ENCODE data around the gene OR2D2.
"Not testable (repeated sequence)": the region's sequence is repeated elsewhere in the genome, so short reads cannot be mapped to it uniquely, and the experiment has no call there.

OR2D2 gene

DNA sequence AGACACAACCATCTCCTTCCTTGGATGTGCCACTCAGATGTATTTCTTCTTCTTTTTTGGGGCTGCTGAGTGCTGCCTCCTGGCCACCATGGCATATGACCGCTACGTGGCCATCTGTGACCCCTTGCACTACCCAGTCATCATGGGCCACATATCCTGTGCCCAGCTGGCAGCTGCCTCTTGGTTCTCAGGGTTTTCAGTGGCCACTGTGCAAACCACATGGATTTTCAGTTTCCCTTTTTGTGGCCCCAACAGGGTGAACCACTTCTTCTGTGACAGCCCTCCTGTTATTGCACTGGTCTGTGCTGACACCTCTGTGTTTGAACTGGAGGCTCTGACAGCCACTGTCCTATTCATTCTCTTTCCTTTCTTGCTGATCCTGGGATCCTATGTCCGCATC, 15.4 kb downstream of the OR2D2 start:
- no peak for DNase-seq

DNA sequence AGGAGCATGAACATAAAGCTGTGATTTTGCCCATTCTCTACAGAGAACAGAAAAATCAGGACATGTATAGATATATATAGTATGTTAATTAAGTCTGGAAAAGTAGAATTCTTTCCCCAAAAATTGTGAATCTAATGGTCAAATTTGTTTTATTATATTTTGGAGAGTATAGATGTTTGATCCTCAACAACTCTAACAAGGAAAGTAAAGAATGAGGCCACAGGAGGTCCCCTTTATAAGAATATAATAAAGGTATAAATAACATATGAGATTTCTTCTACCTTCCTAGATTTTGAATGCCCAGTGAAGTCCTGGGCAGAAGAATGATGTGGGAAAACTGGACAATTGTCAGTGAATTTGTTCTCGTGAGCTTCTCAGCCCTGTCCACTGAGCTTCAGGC, 16.0 kb downstream of the OR2D2 start, which contains the start of gene OR10A4:
Gene OR10A4 (plus strand): TSS at position 301 of the 400 bp plus-strand sequence. CDS start 23 bp downstream, at position 324.
- DNase-seq: no peak

GRCh38 chr11:6875761-6876160, 16.5 kb downstream of the OR2D2 start:
- no peak for DNase-seq

- no peak for DNase-seq
Observed at GRCh38 chr11:6871278-6871677, 21.0 kb downstream of the OR2D2 start.

- no peak for DNase-seq
Observed at GRCh38 chr11:6864438-6864837, 27.9 kb downstream of the OR2D2 start.

- DNase-seq: no peak
Observed at GRCh38 chr11:6862961-6863360, 29.3 kb downstream of the OR2D2 start, which contains the start of gene OR10A2. Gene OR10A2, plus strand, starts transcription at chr11:6863057. Its CDS starts 6,698 bp downstream, at chr11:6869755.

DNA sequence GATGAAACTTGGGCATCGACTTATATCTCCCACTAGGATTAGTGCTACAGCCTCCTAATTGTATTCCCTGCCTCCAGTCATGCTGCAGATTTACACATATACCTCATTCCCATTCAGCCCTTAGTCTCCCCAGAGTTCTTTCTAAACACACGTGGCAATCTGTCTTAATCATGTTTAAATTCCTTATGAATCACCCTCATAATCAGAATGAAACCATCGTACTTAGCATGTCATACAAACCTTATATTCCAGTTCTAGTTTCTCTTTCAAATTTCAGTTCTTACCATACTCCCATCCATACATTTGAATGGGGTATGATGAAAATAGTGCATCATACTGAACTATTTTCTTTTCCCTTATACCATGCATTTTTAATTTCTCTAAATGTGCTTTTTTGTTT, 35.4 kb downstream of the OR2D2 start:
- no peak for DNase-seq

DNA sequence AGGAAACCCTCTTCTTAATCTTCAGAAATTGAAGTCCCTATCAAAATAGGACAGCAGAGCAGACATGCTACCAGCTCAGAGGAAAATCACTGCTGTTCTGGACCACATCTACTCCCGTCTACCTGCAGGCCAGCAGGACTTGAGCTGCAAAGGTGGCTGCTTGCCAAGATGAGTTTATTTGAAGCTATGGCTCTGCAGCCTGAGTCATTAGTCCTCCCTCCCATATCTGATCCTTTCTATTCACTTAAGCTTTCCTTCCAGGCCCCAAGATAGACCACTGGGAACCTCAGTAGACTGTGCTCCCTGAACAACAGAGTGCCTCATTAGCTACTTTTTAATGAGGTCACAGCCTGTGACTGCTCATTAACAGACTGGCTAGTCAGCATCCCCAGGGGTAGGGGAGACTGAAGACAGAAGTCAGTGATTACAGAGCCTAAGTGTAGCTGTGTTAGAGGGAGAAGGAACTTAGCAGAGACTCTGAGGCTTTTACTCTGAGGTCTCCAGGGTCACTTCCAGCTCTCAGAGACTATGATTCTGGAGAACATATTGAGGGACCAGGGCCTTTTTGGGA, 36.2 kb downstream of the OR2D2 start:
- no peak for DNase-seq

DNA sequence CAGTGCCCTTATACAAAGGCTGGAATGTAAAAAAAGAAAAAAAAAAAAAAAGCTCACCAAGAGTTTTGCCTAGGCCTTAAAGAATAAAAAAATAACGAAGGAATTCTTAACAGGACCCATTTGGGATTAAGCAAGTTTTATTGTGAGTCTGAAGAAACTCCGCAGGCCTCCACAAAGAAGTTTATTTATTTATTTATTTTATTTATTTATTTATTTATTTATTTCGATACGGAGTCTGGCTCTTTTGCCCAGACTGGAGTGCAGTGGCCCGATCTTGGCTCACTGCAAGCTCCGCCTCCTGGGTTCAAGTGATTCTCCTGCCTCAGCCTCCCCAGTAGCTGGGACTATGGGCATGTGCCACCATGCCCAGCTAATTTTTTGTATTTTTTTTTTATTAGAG, 37.5 kb downstream of the OR2D2 start:
- DNase-seq: not testable (repeated sequence)

GRCh38 chr11:6850526-6850925, 41.8 kb downstream of the OR2D2 start:
- no peak for DNase-seq

DNA sequence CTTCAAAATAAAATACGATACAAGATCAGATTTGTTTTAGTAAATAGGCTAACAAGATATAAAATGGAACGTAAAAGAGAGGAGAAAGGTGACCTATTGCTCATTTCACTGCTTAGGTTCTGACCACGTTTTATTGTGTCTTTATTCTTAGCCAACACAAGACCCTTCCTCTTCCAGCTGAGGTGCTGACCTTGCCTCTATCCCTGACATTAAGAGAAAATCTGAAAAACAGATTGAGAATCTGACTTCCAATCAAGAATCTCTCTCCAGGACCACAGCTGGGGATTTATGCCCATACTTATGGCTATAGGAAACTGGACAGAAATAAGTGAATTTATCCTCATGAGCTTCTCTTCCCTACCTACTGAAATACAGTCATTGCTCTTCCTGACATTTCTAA, 46.9 kb downstream of the OR2D2 start, which contains the start of gene OR10A5:
Gene OR10A5 (plus strand): TSS at position 301 of the 400 bp plus-strand sequence. CDS start 0 bp downstream, at position 301.
- DNase-seq: no peak

- no peak for DNase-seq
Observed at GRCh38 chr11:6844356-6844755, 47.9 kb downstream of the OR2D2 start.

GRCh38 chr11:6843670-6844069, 48.6 kb downstream of the OR2D2 start:
- DNase-seq: no peak

- no peak for DNase-seq
Observed at GRCh38 chr11:6841694-6842093, 50.6 kb downstream of the OR2D2 start.
